ENCODE results near the gene CAMK2B. TPM values are rescaled to one million over a fixed set of nuclear protein-coding genes. Genes with fewer than 3 reads are reported as not detected.

Gene CAMK2B
- polyA plus RNA-seq, 1 donor (not counting 4 experiments of a cell fraction or from before 2014, with no cell fraction given): 0.25 TPM

- FAIRE-seq: no peak
- no peak for TF ChIP-seq EZH2 (IDR thresholded peaks at IDR 0.05; ENCODE audit: low read length)
- TF ChIP-seq CTCF (optimal IDR thresholded peaks at IDR 0.05 in 1 of 3, IDR thresholded peaks at IDR 0.05 in 1 of 3, conservative IDR thresholded peaks at IDR 0.05 in 1 of 3; ENCODE audit: extremely low read depth in 1 of 3, insufficient read depth in 2 of 3, low read length in 3 of 3): no peak
Observed at GRCh38 chr7:44290252-44290620, 35.2 kb downstream of the CAMK2B start.

GRCh38 chr7:44289341-44290251 is 35.8 kb downstream of the CAMK2B start:
- Histone ChIP-seq H3K27me3 (ENCODE audit: control insufficient read depth, extremely low read depth, insufficient read depth, low read length) (peaks cover 8% of the 10 kb centered on the region), H3K9ac (ENCODE audit: control insufficient read depth, extremely low read depth, insufficient read depth, low read length) (no peak overlapping the region), H3K4me3 (ENCODE audit: control insufficient read depth in 2 of 3, extremely low read depth in 1 of 3, insufficient read depth in 2 of 3, low read depth in 1 of 3, low read length in 3 of 3) (no peak overlapping the region), H3K4me2 (ENCODE audit: control insufficient read depth, extremely low read depth, insufficient read depth, low read depth, low read length) (no peak overlapping the region), H3K27ac (ENCODE audit: control insufficient read depth, insufficient read depth, low read length) (no peak overlapping the region), H3K9me3 (ENCODE audit: control insufficient read depth, low read depth, low read length) (no peaks in the 10 kb centered on the region), H2AFZ (ENCODE audit: control insufficient read depth, low read length) (no peak overlapping the region), H3K9me1 (ENCODE audit: control insufficient read depth, extremely low read depth, insufficient read depth, low read length) (no peaks in the 10 kb centered on the region), H4K20me1 (ENCODE audit: control insufficient read depth, extremely low read depth, insufficient read depth, low read length) (no peaks in the 10 kb centered on the region), H3K4me1 (ENCODE audit: control insufficient read depth, extremely low read depth, insufficient read depth, low read length) (no peaks in the 10 kb centered on the region), H3K79me2 (ENCODE audit: control insufficient read depth, insufficient read depth, low read length) (no peaks in the 10 kb centered on the region), H3K36me3 (ENCODE audit: control insufficient read depth in 2 of 2, extremely low read depth in 1 of 2, insufficient read depth in 2 of 2, low read length in 2 of 2) (no peaks in the 10 kb centered on the region)
- FAIRE-seq (no peak), DNase-seq (ENCODE audit: low read depth, low spot score) (no peak)
- dilution Hi-C loops (cut with MboI; ENCODE audit: extremely low pct_ligation_motif_present, low sequenced_read_pairs): no loop called here
- TF ChIP-seq CTCF (optimal IDR thresholded peaks at IDR 0.05 in 1 of 3, IDR thresholded peaks at IDR 0.05 in 1 of 3, conservative IDR thresholded peaks at IDR 0.05 in 1 of 3; ENCODE audit: extremely low read depth in 1 of 3, insufficient read depth in 2 of 3, low read length in 3 of 3) (no peak), EZH2 (IDR thresholded peaks at IDR 0.05; ENCODE audit: low read length) (no peak)

More at GRCh38 chr7:44290252-44290620, 35.2 kb downstream of the CAMK2B start:
- Histone ChIP-seq H3K9ac (ENCODE audit: control insufficient read depth, extremely low read depth, insufficient read depth, low read length) (no peak overlapping the region), H3K4me2 (ENCODE audit: control insufficient read depth, extremely low read depth, insufficient read depth, low read depth, low read length) (no peak overlapping the region), H2AFZ (ENCODE audit: control insufficient read depth, low read length) (no peak overlapping the region), H3K27me3 (ENCODE audit: control insufficient read depth, extremely low read depth, insufficient read depth, low read length) (peaks cover 8% of the 10 kb centered on the region), H3K9me1 (ENCODE audit: control insufficient read depth, extremely low read depth, insufficient read depth, low read length) (no peaks in the 10 kb centered on the region), H3K9me3 (ENCODE audit: control insufficient read depth, low read depth, low read length) (no peaks in the 10 kb centered on the region), H3K4me3 (ENCODE audit: control insufficient read depth in 2 of 3, extremely low read depth in 1 of 3, insufficient read depth in 2 of 3, low read depth in 1 of 3, low read length in 3 of 3) (no peak overlapping the region), H3K27ac (ENCODE audit: control insufficient read depth, insufficient read depth, low read length) (no peak overlapping the region), H3K79me2 (ENCODE audit: control insufficient read depth, insufficient read depth, low read length) (no peaks in the 10 kb centered on the region), H3K36me3 (ENCODE audit: control insufficient read depth in 2 of 2, extremely low read depth in 1 of 2, insufficient read depth in 2 of 2, low read length in 2 of 2) (no peaks in the 10 kb centered on the region), H4K20me1 (ENCODE audit: control insufficient read depth, extremely low read depth, insufficient read depth, low read length) (no peaks in the 10 kb centered on the region), H3K4me1 (ENCODE audit: control insufficient read depth, extremely low read depth, insufficient read depth, low read length) (no peaks in the 10 kb centered on the region)
- dilution Hi-C loops (cut with MboI; ENCODE audit: extremely low pct_ligation_motif_present, low sequenced_read_pairs): no loop called here
- DNase-seq (ENCODE audit: low read depth, low spot score): no peak
